ENCODE measurements around the gene DICER1.

DICER1 gene

GRCh38 chr14:95192311-95192710, 35.0 kb upstream of the DICER1 start:
- Histone ChIP-seq H3K4me1 (ENCODE audit: low read length) (peaks cover 4% of the 10 kb centered on the region), H2AFZ (ENCODE audit: low read depth, low read length) (no peak overlapping the region), H4K20me1 (ENCODE audit: insufficient read depth, low read length) (no peaks in the 10 kb centered on the region), H3K9ac (ENCODE audit: low read length) (no peak overlapping the region), H3K4me3 (ENCODE audit: low read length) (no peak overlapping the region), H3K27me3 (ENCODE audit: low read depth, low read length) (peaks cover 8% of the 10 kb centered on the region), H3K79me2 (ENCODE audit: low read length) (no peaks in the 10 kb centered on the region), H3K36me3 (replicated peaks; ENCODE audit: low read depth, low read length) (no peaks in the 10 kb centered on the region), H3K27ac (ENCODE audit: low read length) (no peak overlapping the region), H3K9me3 (ENCODE audit: insufficient read depth, low read length) (no peaks in the 10 kb centered on the region), H3K4me2 (ENCODE audit: low read length) (no peak overlapping the region)
- no peak for TF ChIP-seq CTCF (IDR thresholded peaks at IDR 0.05; ENCODE audit: low read depth, low read length)
- TF ChIP-seq EZH2phosphoT487 (IDR thresholded peaks at IDR 0.05; ENCODE audit: low read depth): no peak

- no peak overlapping the region for H3K4me3 ChIP-seq (ENCODE audit: low read length)
- no peaks in the 10 kb centered on the region for H3K9me3 ChIP-seq (ENCODE audit: insufficient read depth, low read length)
Measured at GRCh38 chr14:95191445-95192199, 34.3 kb upstream of the DICER1 start.

DNA sequence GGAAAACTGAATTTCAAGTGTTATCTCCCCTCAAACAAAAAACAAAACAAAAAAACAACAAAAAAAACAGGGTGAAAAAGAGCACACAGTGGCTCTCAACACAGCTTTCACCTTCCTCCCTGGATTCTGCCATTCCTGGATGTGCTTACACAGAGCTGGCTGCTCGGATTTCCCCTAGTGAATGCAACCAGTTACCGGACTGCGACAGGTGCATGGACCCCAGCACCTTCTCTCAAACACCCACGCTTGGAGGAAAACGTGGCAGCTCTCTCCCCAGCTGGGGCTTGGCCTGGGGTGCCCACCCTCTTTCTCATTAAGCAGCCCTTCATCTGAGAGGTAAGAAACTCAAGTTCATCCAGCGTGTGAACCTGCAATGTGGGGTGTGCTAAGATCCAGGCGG, 33.5 kb upstream of the DICER1 start:
- H3K9me3 ChIP-seq (ENCODE audit: insufficient read depth, low read length): no peaks in the 10 kb centered on the region
- H2AFZ ChIP-seq (ENCODE audit: low read depth, low read length): no peak overlapping the region
- H3K4me2 ChIP-seq (ENCODE audit: low read length): no peak overlapping the region
- H3K4me3 ChIP-seq (ENCODE audit: low read length): no peak overlapping the region
- H3K27me3 ChIP-seq (ENCODE audit: low read depth, low read length): peaks cover 14% of the 10 kb centered on the region
- no peaks in the 10 kb centered on the region for H3K4me1 ChIP-seq (ENCODE audit: low read length)
- no peaks in the 10 kb centered on the region for H3K79me2 ChIP-seq (ENCODE audit: low read length)
- TF ChIP-seq CTCF (IDR thresholded peaks at IDR 0.05; ENCODE audit: low read depth, low read length) (no peak), EZH2phosphoT487 (IDR thresholded peaks at IDR 0.05; ENCODE audit: low read depth) (no peak)
- H3K36me3 ChIP-seq (replicated peaks; ENCODE audit: low read depth, low read length): no peaks in the 10 kb centered on the region
- no peaks in the 10 kb centered on the region for H4K20me1 ChIP-seq (ENCODE audit: insufficient read depth, low read length)
- no peak overlapping the region for H3K27ac ChIP-seq (ENCODE audit: low read length)
- H3K9ac ChIP-seq (ENCODE audit: low read length): no peak overlapping the region

More at GRCh38 chr14:95191445-95192199, 34.3 kb upstream of the DICER1 start:
- Histone ChIP-seq H3K9ac (ENCODE audit: low read length) (no peak overlapping the region), H3K79me2 (ENCODE audit: low read length) (no peaks in the 10 kb centered on the region), H3K27me3 (ENCODE audit: low read depth, low read length) (peaks cover 8% of the 10 kb centered on the region), H3K27ac (ENCODE audit: low read length) (no peak overlapping the region), H3K4me2 (ENCODE audit: low read length) (no peak overlapping the region), H4K20me1 (ENCODE audit: insufficient read depth, low read length) (no peaks in the 10 kb centered on the region), H3K36me3 (replicated peaks; ENCODE audit: low read depth, low read length) (no peaks in the 10 kb centered on the region), H3K4me1 (ENCODE audit: low read length) (peaks cover 3% of the 10 kb centered on the region), H2AFZ (ENCODE audit: low read depth, low read length) (no peak overlapping the region)
- no peak for TF ChIP-seq CTCF (IDR thresholded peaks at IDR 0.05; ENCODE audit: low read depth, low read length)
- no peak for TF ChIP-seq EZH2phosphoT487 (IDR thresholded peaks at IDR 0.05; ENCODE audit: low read depth)

DNA sequence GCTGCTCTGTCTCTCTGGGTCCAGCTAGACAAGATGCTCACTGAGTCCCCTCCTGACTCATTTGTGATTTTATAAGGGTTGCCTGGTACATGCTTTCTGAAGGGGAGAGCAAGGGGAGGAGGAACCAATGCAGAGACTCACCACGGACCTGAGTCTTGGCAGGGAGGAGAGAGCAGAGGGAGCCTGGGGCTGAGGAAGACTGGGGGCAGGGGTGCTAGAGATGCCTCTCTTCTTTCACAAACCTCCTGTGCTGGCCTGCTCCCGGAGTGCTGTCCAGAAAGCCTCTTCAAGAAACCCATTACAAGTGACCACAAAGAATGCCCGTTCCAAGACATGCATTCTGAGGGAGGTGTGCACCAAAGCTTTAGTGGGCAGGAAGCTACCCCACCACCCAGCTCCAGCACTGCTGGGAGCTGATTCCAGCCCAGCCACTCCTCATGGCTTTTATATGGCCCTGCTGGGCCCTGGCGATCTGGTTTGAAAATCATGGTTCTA, 33.1 kb upstream of the DICER1 start:
- TF ChIP-seq CTCF (IDR thresholded peaks at IDR 0.05; ENCODE audit: low read depth, low read length) (no peak), EZH2phosphoT487 (IDR thresholded peaks at IDR 0.05; ENCODE audit: low read depth) (no peak)

More for the DNA sequence above, 33.1 kb upstream of the DICER1 start:
- Histone ChIP-seq H3K4me3 (ENCODE audit: low read length) (no peak overlapping the region), H3K9ac (ENCODE audit: low read length) (no peak overlapping the region), H4K20me1 (ENCODE audit: insufficient read depth, low read length) (no peaks in the 10 kb centered on the region), H3K4me2 (ENCODE audit: low read length) (no peak overlapping the region), H3K27me3 (ENCODE audit: low read depth, low read length) (peaks cover 16% of the 10 kb centered on the region), H3K4me1 (ENCODE audit: low read length) (no peaks in the 10 kb centered on the region), H3K36me3 (replicated peaks; ENCODE audit: low read depth, low read length) (no peaks in the 10 kb centered on the region), H3K9me3 (ENCODE audit: insufficient read depth, low read length) (no peaks in the 10 kb centered on the region), H2AFZ (ENCODE audit: low read depth, low read length) (no peak overlapping the region), H3K27ac (ENCODE audit: low read length) (no peak overlapping the region), H3K79me2 (ENCODE audit: low read length) (no peaks in the 10 kb centered on the region)
